Femur (tissue), 1 donor: ENCODE results near the gene BOC.
A peak's percentile ranks its signal among the peaks of the same experiment; 100 is the strongest.

ENCODE experiments used
- DNase-seq: peaks from one replicate; pipeline ENCODE4 v3.0.0-alpha.2; 2017

BOC gene

GRCh38 chr3:113254171-113254947 lies 43.0 kb downstream of the BOC start:
- DNase-seq = peak; percentile 86

GRCh38 chr3:113255100-113255853 lies 43.9 kb downstream of the BOC start:
- peak; percentile 42 for DNase-seq

GRCh38 chr3:113255854-113256615 lies 44.7 kb downstream of the BOC start:
- peak; percentile 24 for DNase-seq

- peak; percentile 69 for DNase-seq
These were observed 47.0 kb downstream of the BOC start for GRCh38 chr3:113258361-113258760.

- peak; percentile 13 for DNase-seq
These were observed 47.8 kb downstream of the BOC start for GRCh38 chr3:113259196-113259595.

GRCh38 chr3:113261063-113261625 lies 49.8 kb downstream of the BOC start:
- peak; percentile 89 for DNase-seq

GRCh38 chr3:113261626-113262303 lies 50.4 kb downstream of the BOC start:
- DNase-seq = peak; percentile 71

- DNase-seq = no peak
These were observed 50.9 kb downstream of the BOC start for GRCh38 chr3:113262304-113262665.

GRCh38 chr3:113263020-113263419 lies 51.7 kb downstream of the BOC start:
- no peak for DNase-seq

GRCh38 chr3:113263778-113264177 lies 52.4 kb downstream of the BOC start:
- no peak for DNase-seq

GRCh38 chr3:113264283-113265131 lies 53.1 kb downstream of the BOC start:
- DNase-seq = peak; percentile 75

- no peak for DNase-seq
These were observed 53.9 kb downstream of the BOC start for GRCh38 chr3:113265231-113265630.

GRCh38 chr3:113266738-113267137 lies 55.4 kb downstream of the BOC start:
- no peak for DNase-seq

- DNase-seq = no peak
These were observed 57.0 kb downstream of the BOC start for GRCh38 chr3:113268311-113268710.

GRCh38 chr3:113268942-113269341 lies 57.6 kb downstream of the BOC start:
- DNase-seq = no peak

- DNase-seq = no peak
These were observed 58.3 kb downstream of the BOC start for GRCh38 chr3:113269661-113270060.

- no peak for DNase-seq
These were observed 58.7 kb downstream of the BOC start for GRCh38 chr3:113270068-113270467.

- DNase-seq = no peak
These were observed 59.4 kb downstream of the BOC start for GRCh38 chr3:113270786-113271185.

GRCh38 chr3:113271189-113271588 lies 59.8 kb downstream of the BOC start:
- DNase-seq = no peak

- no peak for DNase-seq
These were observed 60.4 kb downstream of the BOC start for GRCh38 chr3:113271594-113272384.

- DNase-seq = no peak
These were observed 61.0 kb downstream of the BOC start for GRCh38 chr3:113272385-113272779.
